Measurements from ENCODE around the gene TRIM31. TPM values are rescaled to one million over a fixed set of nuclear protein-coding genes. Genes with fewer than 3 reads are reported as not detected.

Gene TRIM31
- total RNA-seq, 2 experiments from 2014 or later: not detected

DNA sequence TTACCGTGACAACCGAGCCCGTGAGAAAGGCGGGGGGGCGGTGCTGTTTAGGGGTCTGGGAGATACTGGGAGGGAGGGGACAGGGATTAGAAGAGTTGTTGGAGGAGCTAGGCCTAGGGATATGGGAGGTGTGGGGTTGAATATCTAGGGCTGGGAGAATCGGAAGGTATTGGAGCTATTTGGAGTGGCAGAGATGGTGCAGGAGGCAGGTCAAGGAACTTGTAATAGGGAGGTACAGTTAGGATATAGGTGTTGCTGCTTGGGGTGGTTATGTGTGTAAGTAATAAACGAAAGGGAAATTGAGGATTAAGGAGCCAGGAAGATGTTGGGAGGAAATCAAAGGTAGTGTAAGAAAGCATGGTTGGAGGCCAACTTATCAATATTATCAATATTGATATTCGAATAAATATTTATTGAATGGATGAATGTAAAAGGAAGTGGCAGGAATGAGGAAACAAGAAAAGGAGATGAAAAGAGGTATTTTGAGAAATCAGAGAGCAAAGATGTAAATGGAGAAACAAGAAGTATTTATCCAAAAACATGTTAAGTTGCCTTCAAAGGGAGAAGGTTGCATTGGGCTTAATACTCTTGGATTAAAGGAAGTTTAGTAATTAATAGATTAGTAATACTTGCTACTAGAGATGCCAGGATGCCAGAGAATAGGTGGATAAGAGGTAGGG is 45.3 kb downstream of the TRIM31 start:
- Histone ChIP-seq H3K27ac (ENCODE audit: low read depth, low read length, poor library complexity, severe bottlenecking) (peak overlapping the region; percentile 37), H3K4me2 (ENCODE audit: low read length) (peak overlapping the region; percentile 79), H3K4me1 (ENCODE audit: insufficient read depth, low read length, poor library complexity, severe bottlenecking) (peaks cover 28% of the 10 kb centered on the region), H2AFZ (ENCODE audit: low read length) (peak overlapping the region; percentile 49; the same call in 1 of the 2 replicates), H3K9me2 (ENCODE audit: insufficient read depth, low read length) (no peaks in the 10 kb centered on the region), H3K9me3 (ENCODE audit: low read length) (no peaks in the 10 kb centered on the region), H3K36me3 (ENCODE audit: insufficient read depth, low read length) (peaks cover 25% of the 10 kb centered on the region), H3K4me3 (ENCODE audit: low read depth, low read length, poor library complexity, severe bottlenecking) (peak overlapping the region; percentile 77), H3K79me2 (ENCODE audit: insufficient read depth, low read depth, low read length) (peaks cover 35% of the 10 kb centered on the region; the same call in 1 of the 2 replicates), H4K20me1 (ENCODE audit: insufficient read depth, low read length) (no peaks in the 10 kb centered on the region)
- no peak for DNase-seq (ENCODE audit: low spot score)
- no TSS peak for BruUV-seq (replicated peaks)
- POLR2A ChIA-PET: interaction anchor here (0.5 kb wide), 1 partner anchor 87 kb away, joined by 3 read pairs; no protein-coding TSS in a partner anchor
- CTCF ChIA-PET (ENCODE audit: unreplicated experiment): no interaction called here
- intact Hi-C loops (cut with micrococcal nuclease; ENCODE audit: unreplicated experiment): loop anchor here (2.0 to 10.0 kb wide), 4 partner anchors 103 to 1923 kb away; partner anchors contain the start of genes RPP21 and ZKSCAN8
- TF ChIP-seq, protein P1, sequence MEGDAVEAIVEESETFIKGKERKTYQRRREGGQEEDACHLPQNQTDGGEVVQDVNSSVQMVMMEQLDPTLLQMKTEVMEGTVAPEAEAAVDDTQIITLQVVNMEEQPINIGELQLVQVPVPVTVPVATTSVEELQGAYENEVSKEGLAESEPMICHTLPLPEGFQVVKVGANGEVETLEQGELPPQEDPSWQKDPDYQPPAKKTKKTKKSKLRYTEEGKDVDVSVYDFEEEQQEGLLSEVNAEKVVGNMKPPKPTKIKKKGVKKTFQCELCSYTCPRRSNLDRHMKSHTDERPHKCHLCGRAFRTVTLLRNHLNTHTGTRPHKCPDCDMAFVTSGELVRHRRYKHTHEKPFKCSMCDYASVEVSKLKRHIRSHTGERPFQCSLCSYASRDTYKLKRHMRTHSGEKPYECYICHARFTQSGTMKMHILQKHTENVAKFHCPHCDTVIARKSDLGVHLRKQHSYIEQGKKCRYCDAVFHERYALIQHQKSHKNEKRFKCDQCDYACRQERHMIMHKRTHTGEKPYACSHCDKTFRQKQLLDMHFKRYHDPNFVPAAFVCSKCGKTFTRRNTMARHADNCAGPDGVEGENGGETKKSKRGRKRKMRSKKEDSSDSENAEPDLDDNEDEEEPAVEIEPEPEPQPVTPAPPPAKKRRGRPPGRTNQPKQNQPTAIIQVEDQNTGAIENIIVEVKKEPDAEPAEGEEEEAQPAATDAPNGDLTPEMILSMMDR (conservative IDR thresholded peaks at IDR 0.05; ENCODE audit: low read length): no peak
- TF ChIP-seq EZH2phosphoT487 (IDR thresholded peaks at IDR 0.05; ENCODE audit: borderline replicate concordance, low read depth, low read length): no peak

DNA sequence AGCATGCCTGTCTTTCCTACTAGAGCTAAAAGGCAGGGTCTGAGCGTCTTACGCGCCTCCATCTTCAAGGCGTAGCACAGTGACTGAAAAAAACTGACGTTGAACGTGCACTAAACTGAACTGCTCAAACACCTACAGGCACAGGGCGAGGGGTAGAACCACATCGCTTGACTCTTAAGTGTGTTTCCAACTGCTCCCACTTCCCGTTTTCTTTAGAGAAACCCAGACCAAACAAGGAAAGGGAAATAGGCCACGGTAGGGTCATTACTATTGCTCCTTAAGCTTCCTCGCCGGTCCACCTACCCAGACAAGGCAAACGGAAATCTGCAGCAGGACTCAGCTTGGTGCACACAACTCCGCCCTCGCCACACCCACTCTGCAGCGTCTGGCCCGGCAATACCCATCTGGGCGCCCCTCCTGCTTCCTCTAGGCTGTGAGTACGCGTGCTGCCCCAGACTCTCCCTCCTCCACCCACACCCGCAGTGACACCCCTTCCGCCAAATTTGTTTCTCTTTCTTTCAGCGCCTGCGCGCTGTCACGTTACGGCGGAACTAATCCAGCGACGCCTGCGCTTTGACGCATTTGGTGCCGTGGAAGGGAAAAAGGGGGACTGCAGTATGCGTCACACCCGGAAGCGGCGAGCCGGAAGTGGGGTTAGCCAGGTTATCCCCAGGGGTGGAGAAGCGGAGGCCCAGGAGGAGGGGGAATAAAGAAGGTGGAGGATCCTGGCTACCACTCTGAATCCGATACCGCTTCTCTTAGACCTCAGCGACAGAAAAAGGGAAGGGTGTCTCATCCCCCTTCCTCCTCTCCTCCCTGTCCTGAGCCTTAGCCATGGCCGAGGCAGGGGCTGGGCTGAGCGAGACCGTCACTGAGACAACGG is 46.1 kb downstream of the TRIM31 start, which contains the start of gene PPP1R11:
Gene PPP1R11 (plus strand): TSS at position 622 of the 883 bp plus-strand sequence. CDS start 213 bp downstream, at position 835.
- intact Hi-C loops (cut with micrococcal nuclease; ENCODE audit: unreplicated experiment): loop anchor here (2.0 to 10.0 kb wide), 4 partner anchors 102 to 1922 kb away; partner anchors contain the start of genes RPP21 and ZKSCAN8
- BruUV-seq (replicated peaks): no TSS peak
- ChIA-PET POLR2A (interaction anchor here (0.7 to 1.6 kb wide), 7 partner anchors 10 to 313 kb away, joined by 3 to 6 read pairs (median 3); partner anchors contain the start of gene TRIM39), CTCF (ENCODE audit: unreplicated experiment) (interaction anchor here (0.5 to 1.0 kb wide), 2 partner anchors 28 to 49 kb away, joined by 3 read pairs; no protein-coding TSS in a partner anchor)
- Histone ChIP-seq H3K79me2 (ENCODE audit: insufficient read depth, low read depth, low read length) (peaks cover 43% of the 10 kb centered on the region; the same call in 1 of the 2 replicates), H3K9me2 (ENCODE audit: insufficient read depth, low read length) (no peaks in the 10 kb centered on the region), H4K20me1 (ENCODE audit: insufficient read depth, low read length) (no peaks in the 10 kb centered on the region), H3K36me3 (ENCODE audit: insufficient read depth, low read length) (peaks cover 25% of the 10 kb centered on the region), H3K9me3 (ENCODE audit: low read length) (no peaks in the 10 kb centered on the region), H3K27ac (ENCODE audit: low read depth, low read length, poor library complexity, severe bottlenecking) (peak within 1 kb of the TSS; percentile 83), H3K4me3 (ENCODE audit: low read depth, low read length, poor library complexity, severe bottlenecking) (peak within 1 kb of the TSS; percentile 77), H3K4me2 (ENCODE audit: low read length) (peak within 1 kb of the TSS; percentile 80), H3K4me1 (ENCODE audit: insufficient read depth, low read length, poor library complexity, severe bottlenecking) (peaks cover 35% of the 10 kb centered on the region), H2AFZ (ENCODE audit: low read length) (peak within 1 kb of the TSS; percentile 76)
- peak; percentile 99 for DNase-seq (ENCODE audit: low spot score)
- TF ChIP-seq, protein P1 (conservative IDR thresholded peaks at IDR 0.05; ENCODE audit: low read length): no peak
- no peak for TF ChIP-seq EZH2phosphoT487 (IDR thresholded peaks at IDR 0.05; ENCODE audit: borderline replicate concordance, low read depth, low read length)

Measured in OCI-LY7 (cell line).